CD14-positive monocyte (primary cell): ENCODE data around the gene DLG4. TPM values are rescaled to one million over a fixed set of nuclear protein-coding genes. Genes with fewer than 3 reads are reported as not detected.

Experiments
- DNase-seq, 3 donors: peaks; one replicate each; pipeline ENCODE4 v3.0.0-alpha.2; 2011 to 2022
- H2AFZ ChIP-seq: 2 replicates; pipeline ENCODE4 v1.6.0; 2012; ENCODE audit warnings: mild to moderate bottlenecking, low read depth, low read length, inconsistent platforms; ENCODE audit not compliant: insufficient read depth, poor library complexity, severe bottlenecking
- H3K27ac ChIP-seq, 2 donors: 1 replicate in 1 of 2; 2 replicates in 1 of 2; pipeline ENCODE4 v1.5.1; 2012 to 2013; ENCODE audit warnings: low read length in 2 of 2, control low read depth in 1 of 2, inconsistent platforms in 1 of 2, low read depth in 1 of 2, mild to moderate bottlenecking in 1 of 2
- H3K27me3 ChIP-seq, 2 donors: one replicate each; pipeline versions ENCODE4 v1.6.0 to v1.6.1; 2011 to 2013; ENCODE audit warnings: low read length in 2 of 2; ENCODE audit not compliant: control insufficient read depth in 2 of 2, insufficient read depth in 2 of 2
- H3K36me3 ChIP-seq, 2 donors: replicated peaks in 1 of 2; 1 replicate in 1 of 2; 2 replicates in 1 of 2; pipeline versions ENCODE4 v1.5.1 to v1.6.1; 2012 to 2013; ENCODE audit warnings: low read length in 2 of 2, control low read depth in 1 of 2, inconsistent platforms in 1 of 2, mild to moderate bottlenecking in 1 of 2; ENCODE audit not compliant: insufficient read depth in 2 of 2, control insufficient read depth in 1 of 2
- H3K4me1 ChIP-seq, 2 donors: 1 replicate in 1 of 2; 2 replicates in 1 of 2; pipeline versions ENCODE4 v1.5.1 to v1.6.1; 2012 to 2013; ENCODE audit warnings: low read length in 2 of 2, control low read depth in 1 of 2, inconsistent platforms in 1 of 2, mild to moderate bottlenecking in 1 of 2, moderate library complexity in 1 of 2; ENCODE audit not compliant: insufficient read depth in 2 of 2, control insufficient read depth in 1 of 2
- H3K4me2 ChIP-seq: replicated peaks from 2 replicates; pipeline ENCODE3; 2012; ENCODE audit warnings: low read length, moderate library complexity, mild to moderate bottlenecking; ENCODE audit not compliant: poor library complexity, severe bottlenecking; ENCODE audit errors: extremely low read depth
- H3K4me3 ChIP-seq, 3 experiments: fragments of 200-600 bp in 1 of 3; sonication (generic) in 1 of 3; replicated peaks in 1 of 3; 1 replicate in 2 of 3; 2 replicates in 1 of 3; pipeline ENCODE4 v1.5.1; 2011 to 2013; ENCODE audit warnings: low read length in 3 of 3, mild to moderate bottlenecking in 3 of 3, control low read depth in 2 of 3, low read depth in 2 of 3, inconsistent platforms in 1 of 3, moderate library complexity in 1 of 3
- H3K79me2 ChIP-seq: 2 replicates; pipeline ENCODE4 v1.6.0; 2012; ENCODE audit warnings: mild to moderate bottlenecking, control low read depth, inconsistent platforms, low read length, moderate library complexity; ENCODE audit not compliant: insufficient read depth
- H3K9ac ChIP-seq: 2 replicates; pipeline ENCODE4 v1.6.0; 2017; ENCODE audit warnings: low read length, mild to moderate bottlenecking; ENCODE audit not compliant: insufficient read depth, poor library complexity, severe bottlenecking
- H3K9me3 ChIP-seq, 2 donors: replicated peaks in 1 of 2; 1 replicate in 1 of 2; 2 replicates in 1 of 2; pipeline versions ENCODE4 v1.5.1 to v1.6.1; 2012 to 2013; ENCODE audit warnings: low read length in 2 of 2, control low read depth in 1 of 2; ENCODE audit not compliant: control insufficient read depth in 1 of 2, insufficient read depth in 1 of 2
- H4K20me1 ChIP-seq: 2 replicates; pipeline ENCODE4 v1.6.0; 2012; ENCODE audit warnings: mild to moderate bottlenecking, low read length, control low read depth, moderate library complexity; ENCODE audit not compliant: insufficient read depth
- H3K27ac Mint-ChIP-seq, 7 donors: one replicate each; pipeline ENCODE4 v1.8.0; 2020; ENCODE audit warnings: mild to moderate bottlenecking in 7 of 7, mixed read lengths in 7 of 7, moderate library complexity in 6 of 7, inconsistent platforms in 2 of 7
- H3K27me3 Mint-ChIP-seq, 3 donors: one replicate each; pipeline ENCODE4 v1.8.0; 2021 to 2022; ENCODE audit warnings: low read depth in 3 of 3, mild to moderate bottlenecking in 3 of 3, mixed read lengths in 3 of 3, moderate library complexity in 3 of 3, inconsistent platforms in 1 of 3
- H3K36me3 Mint-ChIP-seq, 2 donors: one replicate each; pipeline ENCODE4 v1.8.0; 2020; ENCODE audit warnings: mixed read lengths in 2 of 2, inconsistent platforms in 1 of 2, mild to moderate bottlenecking in 1 of 2
- H3K4me1 Mint-ChIP-seq: one replicate; pipeline ENCODE4 v1.8.0; 2020; ENCODE audit warnings: mild to moderate bottlenecking, mixed read lengths
- H3K4me3 Mint-ChIP-seq, 2 donors: one replicate each; pipeline ENCODE4 v1.8.0; 2020; ENCODE audit warnings: mild to moderate bottlenecking in 2 of 2, mixed read lengths in 2 of 2, moderate library complexity in 1 of 2
- H3K9me3 Mint-ChIP-seq, 7 donors: one replicate each; pipeline ENCODE4 v1.8.0; 2020 to 2022; ENCODE audit warnings: mixed read lengths in 7 of 7, mild to moderate bottlenecking in 6 of 7, moderate library complexity in 6 of 7, inconsistent platforms in 2 of 7
- CTCF ChIP-seq: fragments of 200-600 bp; IDR thresholded peaks from one replicate; pipeline ENCODE4 v1.8.0; 2022; ENCODE audit warnings: antibody characterized with exemption, mild to moderate bottlenecking
- WGBS: methylation state at CpG from one replicate; pipeline ENCODE4 v1.1.5; 2013; ENCODE audit warnings: missing lambda C conversion rate; ENCODE audit not compliant: insufficient coverage; 5-methylcytosine and 5-hydroxymethylcytosine counted together
- intact Hi-C, 2 donors: fragments of 100-400 bp; cut with micrococcal nuclease; formaldehyde crosslinking; loops; one replicate each; pipeline versions ENCODE4 v1.15.0 to v1.15.1; 2023
- polyA plus RNA-seq, 3 donors: library from polyadenylated mRNA; depleted of rRNA in 1 of 3; unstranded in 2 of 3; stranded (reverse) in 1 of 3; fragments of 300-500 nt in 2 of 3; fragments of >200 nt in 1 of 3; fragmentation: Illumina TruSeq in 2 of 3; gene quantifications; 1 replicate in 2 of 3; 2 replicates in 1 of 3; pipeline ENCODE4 v1.2.3, GENCODE V29; 2012 to 2021

Gene DLG4
- polyA plus RNA-seq, 3 donors = 0.37 to 42.6 (median 0.39) TPM

GRCh38 chr17:7225711-7226331 is 6.2 kb upstream of the DLG4 start:
- Mint-ChIP-seq H3K9me3 (peaks cover 0 to 2% (median 0%) of the 10 kb centered on the region in 7 donors), H3K4me1 (peaks cover 12% of the 10 kb centered on the region), H3K27me3 (peaks cover 0 to 2% (median 0%) of the 10 kb centered on the region in 3 donors), H3K4me3 (no peak overlapping the region), H3K36me3 (peaks cover 80 to 95% of the 10 kb centered on the region in 2 donors), H3K27ac (no peak overlapping the region)
- peaks cover 7 to 12% of the 10 kb centered on the region in 2 donors for H3K4me1 ChIP-seq
- 89% methylated on average over 4 of the region's 21 CpGs for WGBS
- peaks cover 18% of the 10 kb centered on the region for H4K20me1 ChIP-seq
- no peak overlapping the region for H3K9ac ChIP-seq
- H3K27ac ChIP-seq = no peak overlapping the region
- no peak overlapping the region for H2AFZ ChIP-seq
- no peaks in the 10 kb centered on the region for H3K9me3 ChIP-seq
- no peak for TF ChIP-seq CTCF
- H3K4me3 ChIP-seq = no peak overlapping the region
- peaks cover 66 to 95% of the 10 kb centered on the region in 2 donors for H3K36me3 ChIP-seq
- H3K79me2 ChIP-seq = peaks cover 15% of the 10 kb centered on the region
- no peak for DNase-seq
- intact Hi-C loops = no loop called here
- no peaks in the 10 kb centered on the region for H3K27me3 ChIP-seq
- no peak overlapping the region for H3K4me2 ChIP-seq

- H3K27ac Mint-ChIP-seq = peak overlapping the region in 2 of 7 donors; percentile 25 to 41
- Histone ChIP-seq H3K27me3 (no peaks in the 10 kb centered on the region), H2AFZ (no peak overlapping the region), H3K36me3 (peaks cover 58 to 83% of the 10 kb centered on the region in 2 donors), H4K20me1 (peaks cover 18% of the 10 kb centered on the region), H3K9me3 (no peaks in the 10 kb centered on the region), H3K4me3 (no peak overlapping the region), H3K4me2 (no peak overlapping the region), H3K9ac (no peak overlapping the region), H3K79me2 (peaks cover 19% of the 10 kb centered on the region), H3K27ac (no peak overlapping the region), H3K4me1 (peaks cover 14 to 21% of the 10 kb centered on the region in 2 donors)
- TF ChIP-seq CTCF = no peak
- no peak overlapping the region for H3K4me3 Mint-ChIP-seq
- DNase-seq = no peak
- H3K4me1 Mint-ChIP-seq = peaks cover 19% of the 10 kb centered on the region
- H3K27me3 Mint-ChIP-seq = peaks cover 0 to 2% (median 0%) of the 10 kb centered on the region in 3 donors
- H3K9me3 Mint-ChIP-seq = peaks cover 0 to 2% (median 0%) of the 10 kb centered on the region in 7 donors
- WGBS = 98% methylated on average over 12 of the region's 15 CpGs
- H3K36me3 Mint-ChIP-seq = peaks cover 72 to 83% of the 10 kb centered on the region in 2 donors
- intact Hi-C loops = loop anchor here (5.0 kb wide), 1 partner anchor 73 kb away; no protein-coding TSS in a partner anchor
These were observed 5.0 kb upstream of the DLG4 start for GRCh38 chr17:7224661-7225111.
